NK-92 (cell line): Measurements from ENCODE around the gene CLEC4M.
"Not testable (repeated sequence)": the region's sequence is repeated elsewhere in the genome, so short reads cannot be mapped to it uniquely, and the experiment has no call there.

ENCODE experiments used
- DNase-seq: peaks from one replicate; lab custom pipeline; 2025; ENCODE audit not compliant: unreplicated experiment; lab: John Stamatoyannopoulos, UW

Gene CLEC4M

DNA sequence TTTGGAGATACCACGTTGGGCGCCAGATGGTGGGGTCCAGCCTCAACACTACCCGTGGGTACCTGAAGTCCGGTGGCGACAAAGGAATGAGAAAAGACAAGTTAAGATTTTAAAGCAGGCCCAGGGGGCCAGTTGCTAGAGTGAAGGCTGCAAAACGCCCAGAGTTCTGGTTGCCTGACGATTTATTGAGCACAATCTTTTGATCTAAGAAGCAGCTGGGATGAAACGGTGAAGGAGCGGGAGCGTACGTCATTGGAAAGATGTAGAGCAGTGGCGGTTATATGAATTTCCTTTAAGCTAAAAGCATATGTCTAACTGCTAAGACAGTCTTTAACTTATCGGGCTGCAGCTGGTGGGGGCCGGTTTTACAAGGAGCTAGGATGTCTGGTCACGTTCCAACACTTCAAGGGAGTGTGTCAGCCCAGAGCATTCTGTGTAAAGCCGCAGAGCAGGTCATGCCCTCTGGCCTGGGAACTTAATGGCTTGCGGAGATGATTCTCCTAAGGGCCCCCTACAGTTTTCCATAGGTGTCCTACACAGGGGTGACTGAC, 38.1 kb downstream of the CLEC4M start:
- DNase-seq = no peak

DNA sequence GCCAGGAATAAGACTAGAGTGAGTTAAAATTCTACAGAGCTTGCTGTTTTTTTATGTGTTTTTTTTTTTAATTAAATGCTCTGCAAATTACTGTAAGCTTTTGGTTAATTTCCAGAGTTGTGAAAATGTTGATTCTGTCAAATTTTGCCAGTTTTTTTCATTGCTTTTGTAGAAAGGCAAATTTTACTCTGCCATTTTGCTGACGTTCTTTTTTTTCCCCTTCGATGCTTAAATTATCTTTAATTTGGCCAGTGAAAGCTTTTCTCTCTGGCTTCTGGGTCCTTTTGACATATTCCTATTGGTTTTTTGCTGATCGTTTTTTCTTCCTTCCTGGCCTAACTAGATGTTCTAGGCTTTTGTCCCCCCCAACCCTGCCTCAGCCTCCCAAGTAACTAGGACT, 43.2 kb downstream of the CLEC4M start:
- DNase-seq = no peak

DNA sequence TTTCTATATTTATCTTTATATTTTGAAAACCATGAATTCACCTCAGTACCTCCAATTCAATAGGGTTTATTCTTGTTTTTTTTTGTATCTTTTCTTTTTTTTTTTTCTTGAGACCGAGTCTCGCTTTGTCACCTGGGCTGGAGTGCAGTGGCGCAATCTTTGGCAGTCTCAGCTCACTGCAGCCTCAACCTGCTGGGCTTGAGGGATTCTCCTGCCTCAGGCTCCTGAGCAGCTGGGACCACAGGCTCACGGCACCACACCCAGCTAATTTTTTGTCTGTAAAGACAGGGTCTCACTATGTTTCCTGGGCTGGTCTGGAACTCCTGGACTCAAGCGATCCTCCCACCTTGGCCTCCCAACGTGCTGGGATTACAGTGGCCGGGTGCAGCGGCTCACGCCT, 43.8 kb downstream of the CLEC4M start:
- DNase-seq = no peak

DNA sequence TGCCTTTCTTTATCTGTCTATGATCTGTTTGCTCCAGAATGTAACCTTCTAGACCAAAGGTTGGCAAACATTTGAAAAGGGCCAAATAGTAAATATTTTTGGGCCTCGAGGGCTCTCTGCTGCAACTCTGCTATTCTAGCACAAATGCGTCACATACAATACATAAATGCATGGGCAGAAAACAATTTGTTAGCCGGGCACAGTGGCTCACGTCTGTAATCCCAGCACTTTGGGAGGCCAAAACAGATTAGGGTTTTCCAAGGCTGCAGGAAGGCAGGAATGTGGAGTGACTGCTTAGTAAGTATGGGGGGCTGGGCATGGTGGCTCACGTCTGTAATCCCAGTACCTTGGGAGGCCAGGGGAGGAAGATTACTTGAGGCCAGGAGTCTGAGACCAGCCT, 45.1 kb downstream of the CLEC4M start:
- no peak for DNase-seq

DNA sequence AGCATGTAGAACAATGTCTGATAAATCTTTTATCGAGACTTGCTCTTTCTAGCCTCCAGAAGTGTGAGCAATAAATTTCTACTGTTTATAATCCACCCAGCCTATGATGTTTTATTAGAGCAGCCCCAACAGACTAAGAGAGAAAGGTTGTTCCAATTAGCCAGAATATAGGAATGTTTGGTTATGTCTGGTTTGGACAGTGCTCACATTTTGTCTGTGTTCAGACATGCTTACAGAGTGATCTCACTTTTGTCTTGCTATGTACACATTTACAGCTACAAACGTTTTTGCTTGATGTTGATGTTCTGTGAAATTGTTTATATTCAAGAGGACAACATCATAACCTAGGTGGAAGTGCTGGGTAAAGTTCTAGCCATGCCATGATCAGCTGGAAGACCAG, 48.9 kb downstream of the CLEC4M start:
- no peak for DNase-seq

DNA sequence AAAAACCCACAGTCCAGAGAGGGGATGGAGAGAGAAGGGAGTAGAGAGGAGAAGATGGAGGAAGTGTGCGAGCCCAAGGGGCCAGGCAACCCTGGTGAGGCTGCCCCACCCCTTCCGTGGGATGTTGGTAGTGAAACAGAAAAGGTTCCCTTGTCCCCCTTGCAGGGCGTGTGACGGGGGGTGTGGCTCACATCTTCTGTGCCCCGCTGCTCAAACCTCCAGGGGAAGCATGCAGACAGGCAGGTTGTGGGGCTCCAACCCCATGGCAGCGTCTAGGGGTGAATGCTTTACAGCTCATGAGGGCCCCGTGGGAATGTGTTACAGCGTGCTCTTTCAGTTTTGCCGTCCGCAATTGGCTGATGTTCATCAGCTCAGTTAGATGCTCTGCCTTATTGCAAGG, 52.3 kb downstream of the CLEC4M start:
- DNase-seq = no peak

DNA sequence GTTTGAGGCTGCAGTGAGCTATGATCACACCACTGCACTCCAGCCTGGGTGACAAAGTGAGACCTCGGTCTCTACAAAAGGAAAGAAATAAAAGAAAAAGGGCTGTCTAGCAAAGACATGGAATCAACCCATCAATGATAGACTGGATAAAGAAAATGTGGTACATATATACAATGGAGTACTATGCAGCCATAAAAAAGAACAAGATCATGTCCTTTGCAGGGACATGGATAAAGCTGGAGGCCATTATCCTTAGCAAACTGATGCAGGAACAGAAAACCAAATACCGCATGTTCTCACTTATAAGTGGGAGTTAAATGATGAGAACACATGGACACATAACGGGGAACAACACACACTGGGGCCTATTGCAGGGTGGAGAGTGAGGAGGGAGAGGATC, 53.0 kb downstream of the CLEC4M start:
- DNase-seq = not testable (repeated sequence)

DNA sequence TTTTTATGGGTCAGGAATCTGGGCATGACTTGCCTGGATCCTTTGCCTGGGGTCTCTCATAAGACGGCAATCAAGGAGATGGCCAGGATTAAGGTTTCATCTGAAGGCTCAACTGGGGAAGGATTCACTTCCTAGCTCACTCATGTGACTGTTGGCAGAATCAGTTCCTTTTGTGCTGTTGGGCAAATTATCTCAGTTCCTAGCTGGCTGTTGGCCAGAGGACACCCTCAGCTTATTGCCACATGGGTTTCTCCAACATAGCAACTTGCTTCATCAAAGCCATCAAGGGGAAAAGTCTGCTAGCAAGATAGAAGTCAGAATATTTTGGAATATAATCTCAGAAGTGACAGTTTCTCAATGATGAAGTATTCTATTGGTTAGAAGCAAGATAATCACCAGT, 54.8 kb downstream of the CLEC4M start:
- no peak for DNase-seq

DNA sequence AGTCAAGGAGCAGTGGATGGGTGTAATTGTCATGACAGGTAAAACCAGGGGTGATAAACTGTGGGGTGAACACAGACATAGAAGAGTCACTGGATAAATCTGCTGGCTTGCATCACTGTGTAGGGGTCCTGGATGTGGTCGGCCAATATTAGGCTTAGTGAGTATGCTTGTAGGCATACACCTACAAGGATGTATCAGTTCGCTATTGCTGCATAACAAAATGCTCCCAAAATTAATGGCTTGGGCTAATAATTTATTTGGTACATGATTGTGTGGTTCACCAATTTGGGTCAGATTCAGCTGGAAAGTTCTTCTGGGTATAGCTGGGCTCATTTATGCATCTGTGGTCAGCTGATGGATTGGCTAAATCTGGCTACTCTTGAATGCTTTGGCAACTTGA, 55.8 kb downstream of the CLEC4M start:
- no peak for DNase-seq
